Smooth muscle cell of bladder (primary cell): ENCODE data around the gene NSMCE3. TPM values are rescaled to one million over a fixed set of nuclear protein-coding genes. Genes with fewer than 3 reads are reported as not detected.

Experiments
- total RNA-seq: library from RNA; depleted of rRNA; stranded (reverse); fragments of >200 nt; gene quantifications from 2 replicates; pipeline ENCODE4 v1.2.3, GENCODE V29; 2014

The NSMCE3 gene
- total RNA-seq, result 7.5 and 11.6 TPM in 2 replicates

DNA sequence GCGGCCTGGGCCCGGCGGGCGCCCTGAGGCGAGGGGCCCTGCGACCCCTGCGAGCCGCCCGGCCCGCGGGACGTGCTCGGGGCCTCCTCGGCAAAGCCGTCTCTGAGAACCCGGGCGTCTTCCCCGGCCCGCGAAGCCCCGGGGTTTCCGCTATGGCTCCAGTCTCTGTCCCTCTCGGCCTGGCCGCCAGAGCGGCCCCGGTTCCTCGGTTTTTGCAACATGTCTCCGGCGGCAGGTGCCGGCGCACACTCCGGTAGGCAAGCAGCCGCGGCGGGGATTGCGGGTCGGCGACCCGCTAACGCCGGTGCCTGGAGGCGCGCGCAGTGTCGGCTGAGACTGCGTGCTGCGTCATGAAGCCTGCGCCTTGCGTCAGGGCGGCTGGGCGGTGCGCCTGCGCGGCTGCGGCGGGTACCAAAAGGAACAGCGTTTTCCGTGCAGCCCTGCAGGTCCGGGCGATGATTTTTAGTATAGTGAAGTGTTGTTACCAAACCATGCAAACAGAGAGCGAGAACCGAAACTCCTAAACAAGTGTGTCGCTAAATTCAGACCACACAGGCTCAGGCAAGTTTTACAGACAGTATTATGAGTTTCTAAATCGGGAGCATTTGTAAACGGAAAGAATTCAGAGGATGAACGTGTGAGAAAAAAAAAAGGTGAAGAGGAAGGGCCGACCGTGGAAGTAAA, at the start of gene NSMCE3:
NSMCE3 (minus strand) TSS at position 338 of the 684 bp plus-strand sequence; CDS start at position 221, 117 bp downstream.

